NCI-H226 (cell line): ENCODE data around the gene SEPHS1.
"Not testable (repeated sequence)": the region's sequence is repeated elsewhere in the genome, so short reads cannot be mapped to it uniquely, and the experiment has no call there.

ENCODE experiments used
- DNase-seq: peaks from one replicate; pipeline ENCODE4 v3.0.0-alpha.2; 2015

Gene SEPHS1

GRCh38 chr10:13276749-13277365, 71.2 kb downstream of the SEPHS1 start:
- DNase-seq, result no peak

DNA sequence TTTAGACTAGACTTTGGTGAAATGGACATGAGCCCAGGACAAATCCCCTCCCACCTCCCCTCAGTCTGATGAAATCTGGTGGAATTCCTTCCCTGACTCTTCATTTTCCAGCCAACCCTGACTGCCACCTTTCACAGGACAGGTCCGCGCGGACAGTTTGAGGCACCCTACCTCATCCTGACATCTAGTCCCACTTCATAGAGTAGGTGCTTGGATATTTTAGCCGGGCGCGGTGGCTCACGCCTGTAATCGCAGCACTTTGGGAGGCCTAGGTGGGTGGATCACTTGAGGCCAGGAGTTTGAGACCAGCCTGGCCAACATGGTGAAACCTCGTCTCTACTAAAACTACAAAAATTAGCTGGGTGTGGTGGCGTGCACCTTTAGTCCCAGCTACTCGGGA, 71.9 kb downstream of the SEPHS1 start:
- DNase-seq, result not testable (repeated sequence)

DNA sequence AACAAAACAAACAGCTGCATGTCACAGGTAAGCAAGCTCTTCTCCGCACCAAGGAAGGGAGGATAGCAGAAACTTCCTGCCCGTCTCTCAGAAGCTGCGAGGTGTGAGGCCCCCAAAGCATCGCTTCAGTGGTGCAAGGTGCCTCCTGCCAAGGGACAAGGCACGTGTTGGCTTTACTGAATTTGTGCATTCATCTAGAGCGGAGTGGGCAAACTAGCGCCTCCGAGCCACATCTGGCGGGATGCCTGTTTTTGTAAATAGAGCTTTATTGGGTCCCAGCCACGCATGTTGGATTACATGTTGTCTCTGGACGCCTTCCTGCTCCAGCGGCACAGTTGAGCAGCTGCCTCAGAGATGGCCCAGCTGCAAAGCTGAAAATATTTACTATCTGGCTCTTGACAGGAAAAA, 75.9 kb downstream of the SEPHS1 start:
- DNase-seq, result no peak

- DNase-seq, result no peak
These were observed 76.4 kb downstream of the SEPHS1 start for GRCh38 chr10:13271552-13272163.

DNA sequence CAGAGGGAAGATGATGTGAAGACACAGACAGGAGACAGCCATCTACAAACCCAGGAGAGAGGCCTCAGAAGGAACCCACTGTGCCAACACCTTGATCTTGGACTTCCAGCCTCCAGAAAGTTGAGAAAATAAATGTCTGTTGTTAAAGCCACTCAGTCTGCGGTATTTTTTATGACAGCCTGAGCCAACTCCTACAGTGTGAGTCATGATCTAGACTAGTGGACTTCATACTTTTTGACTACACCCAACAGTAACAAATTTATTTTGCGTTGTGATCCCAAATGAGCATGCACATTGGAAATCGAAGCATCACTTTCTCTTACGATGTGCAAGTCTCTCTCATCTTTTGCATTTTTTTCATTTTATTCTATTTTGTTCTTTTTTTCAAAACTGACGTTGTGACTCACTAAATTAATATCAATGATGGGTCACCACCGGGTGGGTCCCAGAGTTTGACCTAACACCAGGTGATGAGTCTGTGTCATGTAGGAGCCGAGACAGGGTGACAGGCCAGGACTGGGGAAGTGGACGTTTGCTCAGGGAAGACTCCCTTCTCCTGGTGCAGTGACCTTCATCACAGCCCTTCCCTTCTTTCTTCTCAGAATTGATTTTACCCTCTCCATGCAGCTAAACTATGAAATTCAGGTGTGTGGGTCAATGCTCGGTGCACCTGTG, 77.1 kb downstream of the SEPHS1 start:
- DNase-seq, result no peak

- DNase-seq, result no peak
These were observed 79.3 kb downstream of the SEPHS1 start for GRCh38 chr10:13268841-13269240.

DNA sequence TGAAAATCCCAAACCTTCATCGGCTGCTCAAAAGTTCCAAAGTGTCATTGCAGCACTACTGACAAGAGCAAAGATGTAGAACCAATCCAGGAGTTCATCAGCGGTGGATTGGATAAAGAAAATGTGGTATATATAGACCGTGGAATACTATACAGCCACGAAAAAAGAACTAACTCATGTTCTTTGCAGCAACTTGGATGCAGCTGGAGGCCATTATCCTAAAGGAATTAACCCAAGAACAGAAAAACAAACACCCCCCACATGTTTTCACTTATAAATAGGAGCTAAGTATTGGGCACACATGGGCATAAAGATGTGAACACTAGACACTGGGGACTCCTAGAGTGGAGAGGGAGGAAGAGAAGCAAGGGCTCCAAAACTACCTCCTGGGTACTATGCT, 79.8 kb downstream of the SEPHS1 start:
- no peak for DNase-seq
